ENCODE measurements around the gene TMEM256. TPM values are rescaled to one million over a fixed set of nuclear protein-coding genes. Genes with fewer than 3 reads are reported as not detected.

Gene TMEM256
- total RNA-seq, 2 experiments from 2014 or later: 55.8 to 60.6 TPM

GRCh38 chr17:7355573-7355972, 48.3 kb downstream of the TMEM256 start:
- Mint-ChIP-seq H3K4me1 (ENCODE audit: low read depth) (peaks cover 34% of the 10 kb centered on the region), H3K36me3 (ENCODE audit: low read depth) (peaks cover 17% of the 10 kb centered on the region), H3K4me3 (no peak overlapping the region), H3K9me3 (no peaks in the 10 kb centered on the region), H3K27ac (no peak overlapping the region), H3K27me3 (no peaks in the 10 kb centered on the region)
- DNase-seq (no peak), ATAC-seq (no peak)
- ChIA-PET POLR2A (interaction anchor here (0.6 to 1.5 kb wide), 12 partner anchors 25 to 332 kb away, joined by 3 to 7 read pairs (median 3); partner anchors contain the start of genes POLR2A, TMEM256, TNFSF13 and TNK1), CTCF (interaction anchor here (0.5 to 6.3 kb wide), 50 partner anchors 7 to 332 kb away, joined by 3 to 68 read pairs (median 6); partner anchors contain the start of genes ACAP1, GPS2, SENP3 and SOX15)
- intact Hi-C loops (cut with micrococcal nuclease): loop anchor here (10.0 kb wide), 2 partner anchors 129 to 209 kb away; partner anchors contain the start of genes POLR2A, SENP3 and SLC35G6
- TF ChIP-seq CTCF (IDR thresholded peaks at IDR 0.05): no peak

DNA sequence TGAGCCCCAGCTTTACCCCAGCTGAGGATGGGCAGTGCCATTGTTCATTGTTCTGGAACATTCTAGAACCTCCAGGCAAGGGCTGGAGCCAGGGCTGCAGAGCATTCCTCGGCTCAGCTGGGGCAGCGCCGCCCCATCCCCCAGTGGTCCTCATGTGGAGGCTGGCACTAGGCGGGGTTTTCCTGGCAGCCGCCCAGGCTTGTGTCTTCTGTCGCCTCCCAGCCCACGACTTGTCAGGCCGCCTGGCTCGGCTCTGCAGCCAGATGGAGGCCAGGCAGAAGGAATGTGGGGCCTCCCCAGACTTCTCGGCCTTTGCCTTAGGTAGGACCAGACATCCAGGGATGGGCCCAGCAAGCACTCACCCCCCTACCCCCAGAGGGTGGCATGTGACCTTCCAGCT, 48.8 kb downstream of the TMEM256 start, which contains the start of gene TMEM95:
TMEM95 (plus strand) TSS at position 104 of the 400 bp plus-strand sequence; CDS start at position 153, 49 bp downstream.
- TF ChIP-seq CTCF (IDR thresholded peaks at IDR 0.05): no peak
- Mint-ChIP-seq H3K27me3 (no peaks in the 10 kb centered on the region), H3K4me1 (ENCODE audit: low read depth) (peaks cover 37% of the 10 kb centered on the region), H3K9me3 (no peaks in the 10 kb centered on the region), H3K4me3 (peak within 1 kb of the TSS; percentile 87), H3K27ac (peak within 1 kb of the TSS; percentile 49), H3K36me3 (ENCODE audit: low read depth) (peaks cover 21% of the 10 kb centered on the region)
- intact Hi-C loops (cut with micrococcal nuclease): loop anchor here (10.0 kb wide), 2 partner anchors 130 to 210 kb away; partner anchors contain the start of genes POLR2A, SENP3 and SLC35G6
- ATAC-seq: no peak
- DNase-seq: no peak
- ChIA-PET CTCF (interaction anchor here (0.6 to 6.3 kb wide), 36 partner anchors 10 to 259 kb away, joined by 3 to 68 read pairs (median 7); partner anchors contain the start of genes ACAP1, SENP3, SOX15 and TMEM102), POLR2A (interaction anchor here (0.6 to 1.5 kb wide), 7 partner anchors 49 to 332 kb away, joined by 3 to 7 read pairs (median 4); partner anchors contain the start of genes POLR2A, TMEM256 and TP53)

DNA sequence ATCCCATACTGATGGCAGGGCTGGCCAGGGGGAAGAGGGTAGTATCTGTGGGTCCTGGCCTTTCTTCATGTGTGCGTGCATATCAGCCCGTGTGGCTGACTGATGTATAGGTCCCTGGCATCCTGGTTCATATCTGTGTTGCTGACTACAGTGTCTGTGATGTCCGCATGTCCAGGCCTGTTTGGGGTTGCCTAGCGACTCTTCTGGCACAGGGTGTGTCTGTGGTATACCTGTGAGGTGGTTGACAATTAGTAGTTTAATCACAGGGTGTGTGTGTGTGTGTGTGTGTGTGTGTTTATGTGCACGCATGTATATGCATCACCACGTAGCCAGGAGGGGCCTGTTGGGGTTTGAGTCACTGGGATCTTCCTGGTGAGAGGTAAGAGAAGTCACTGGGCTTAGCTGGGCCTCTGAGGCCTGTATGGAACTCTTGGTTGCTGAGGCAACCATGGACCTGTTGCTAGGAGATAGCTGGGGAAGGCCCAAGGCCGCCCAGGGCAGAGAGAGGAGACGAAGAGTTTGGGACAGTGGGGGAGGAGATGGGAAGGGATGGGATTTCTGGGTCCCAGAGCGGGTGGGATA, 49.5 kb downstream of the TMEM256 start:
- POLR2A ChIA-PET: interaction anchor here (1.0 to 1.5 kb wide), 5 partner anchors 9 to 196 kb away, joined by 3 to 4 read pairs (median 3); partner anchors contain the start of gene TMEM256
- Mint-ChIP-seq H3K4me1 (ENCODE audit: low read depth) (peaks cover 43% of the 10 kb centered on the region), H3K36me3 (ENCODE audit: low read depth) (peaks cover 26% of the 10 kb centered on the region), H3K4me3 (peak overlapping the region; percentile 87), H3K27me3 (no peaks in the 10 kb centered on the region), H3K27ac (peak overlapping the region; percentile 49), H3K9me3 (no peaks in the 10 kb centered on the region)
- TF ChIP-seq CTCF (IDR thresholded peaks at IDR 0.05): no peak
- DNase-seq: peak; percentile 76
- peak; percentile 9 for ATAC-seq
- CTCF ChIA-PET: interaction anchor here (1.1 to 6.3 kb wide), 11 partner anchors 18 to 235 kb away, joined by 3 to 68 read pairs (median 7); partner anchors contain the start of genes ACAP1, SENP3, SOX15 and TMEM102
- intact Hi-C loops (cut with micrococcal nuclease): loop anchor here (5.0 to 10.0 kb wide), 3 partner anchors 83 to 210 kb away; partner anchors contain the start of genes FGF11, POLR2A, SENP3 and SLC35G6

Other genes with a start within 250 kb of the TMEM256 start
- 1 to 10 TPM; 2.6 to 3.9 TPM for gene ASGR1, start 224.7 kb downstream of the TMEM256 start, total RNA-seq
- gene DLG4, start 184.3 kb downstream of the TMEM256 start, total RNA-seq: 1 to 10 TPM; 9.5 to 9.7 TPM
- 100 to 1,000 TPM; 288 to 291 TPM for gene ACADVL, start 184.2 kb downstream of the TMEM256 start, total RNA-seq
- gene DVL2, start 169.6 kb downstream of the TMEM256 start, total RNA-seq: 10 to 100 TPM; 50.0 to 53.6 TPM
- 10 to 100 TPM; 17.8 to 24.4 TPM for gene PHF23, start 164.6 kb downstream of the TMEM256 start, total RNA-seq
- gene GABARAP, start 161.6 kb downstream of the TMEM256 start, total RNA-seq: 100 to 1,000 TPM; 104 to 118 TPM
- 100 to 1,000 TPM; 159 to 160 TPM for gene CTDNEP1, start 152.4 kb downstream of the TMEM256 start, total RNA-seq
- 10 to 100 TPM; 80.2 to 85.4 TPM for gene ELP5, start 151.9 kb downstream of the TMEM256 start, total RNA-seq
- gene CLDN7, start 141.6 kb downstream of the TMEM256 start, total RNA-seq: 1 to 10 TPM; 1.5 to 1.7 TPM
- under 1 TPM; 0.07 to 0.25 TPM for gene SLC2A4, start 122.4 kb downstream of the TMEM256 start, total RNA-seq
- gene YBX2, start 109.5 kb downstream of the TMEM256 start, total RNA-seq: under 1 TPM; 0.56 to 0.83 TPM
- 1,000 to 10,000 TPM; 1,064 TPM for gene EIF5A, start 96.5 kb downstream of the TMEM256 start, total RNA-seq
- 10 to 100 TPM; 31.8 to 36.8 TPM for gene GPS2, start 88.7 kb downstream of the TMEM256 start, total RNA-seq
- 10 to 100 TPM; 36.2 to 40.4 TPM for gene NEURL4, start 74.8 kb downstream of the TMEM256 start, total RNA-seq
- 100 to 1,000 TPM; 309 to 342 TPM for gene ACAP1, start 67.6 kb downstream of the TMEM256 start, total RNA-seq
- gene KCTD11, start 51.9 kb downstream of the TMEM256 start, total RNA-seq: 10 to 100 TPM; 11.0 to 11.2 TPM
- gene TMEM95, start 48.9 kb downstream of the TMEM256 start, total RNA-seq: not detected
- gene TNK1, start 23.0 kb downstream of the TMEM256 start, total RNA-seq: 1 to 10 TPM; 6.8 to 6.9 TPM
- 10 to 100 TPM; 62.6 to 71.1 TPM for gene PLSCR3, start 9.6 kb downstream of the TMEM256 start, total RNA-seq
- 10 to 100 TPM in 1 of 2 experiments, 1 to 10 TPM in 1; 9.4 to 10.9 TPM for gene NLGN2, start 3.7 kb upstream of the TMEM256 start, total RNA-seq
- under 1 TPM in 1 of 2 experiments, not detected in 1; 0.36 TPM for gene SPEM1, start 16.2 kb upstream of the TMEM256 start, total RNA-seq
- gene SPEM2, start 21.5 kb upstream of the TMEM256 start, total RNA-seq: not detected
- not detected for gene SPEM3, start 24.8 kb upstream of the TMEM256 start, total RNA-seq
- 10 to 100 TPM; 12.5 to 14.2 TPM for gene TMEM102, start 31.3 kb upstream of the TMEM256 start, total RNA-seq
- 10 to 100 TPM; 16.5 to 16.6 TPM for gene FGF11, start 35.4 kb upstream of the TMEM256 start, total RNA-seq
- gene CHRNB1, start 41.0 kb upstream of the TMEM256 start, total RNA-seq: 10 to 100 TPM; 11.5 to 11.7 TPM
- 10 to 100 TPM; 24.3 to 24.6 TPM for gene ZBTB4, start 75.5 kb upstream of the TMEM256 start, total RNA-seq
- not detected for gene SLC35G6, start 77.3 kb upstream of the TMEM256 start, total RNA-seq
- gene POLR2A, start 80.3 kb upstream of the TMEM256 start, total RNA-seq: 100 to 1,000 TPM; 219 to 223 TPM
- 10 to 100 TPM; 11.8 to 13.8 TPM for gene TNFSF12, start 145.0 kb upstream of the TMEM256 start, total RNA-seq
- 1 to 10 TPM; 4.0 to 6.9 TPM for gene TNFSF13, start 154.7 kb upstream of the TMEM256 start, total RNA-seq
- 10 to 100 TPM; 60.2 to 63.2 TPM for gene SENP3, start 157.8 kb upstream of the TMEM256 start, total RNA-seq
- 10 to 100 TPM; 11.4 to 12.9 TPM for gene CD68, start 175.5 kb upstream of the TMEM256 start, total RNA-seq
- 10 to 100 TPM; 50.9 to 51.4 TPM for gene MPDU1, start 179.8 kb upstream of the TMEM256 start, total RNA-seq
- gene SOX15, start 186.0 kb upstream of the TMEM256 start, total RNA-seq: under 1 TPM in 1 of 2 experiments, not detected in 1; 0.25 TPM
- 10 to 100 TPM; 28.6 to 33.1 TPM for gene FXR2, start 210.8 kb upstream of the TMEM256 start, total RNA-seq
- gene SAT2, start 223.7 kb upstream of the TMEM256 start, total RNA-seq: 10 to 100 TPM; 15.6 to 22.2 TPM
- gene SHBG, start 226.0 kb upstream of the TMEM256 start, total RNA-seq: not detected
- under 1 TPM in 1 of 2 experiments, not detected in 1; 0.38 TPM for gene ATP1B2, start 246.8 kb upstream of the TMEM256 start, total RNA-seq